Tracheal epithelial cell (primary cell): ENCODE data around the gene PLOD2. TPM values are rescaled to one million over a fixed set of nuclear protein-coding genes. Genes with fewer than 3 reads are reported as not detected.

Experiments
- total RNA-seq: library from RNA; depleted of rRNA; stranded (reverse); fragments of >200 nt; gene quantifications from 2 replicates; pipeline ENCODE4 v1.2.1, GENCODE V29; 2014

The PLOD2 gene
- total RNA-seq: 24.9 and 152 TPM in 2 replicates

GRCh38 chr3:146160964-146161662, at the start of gene PLOD2:
Gene PLOD2 (minus strand): TSS chr3:146161184. CDS start chr3:146160989, 195 bp downstream.

Other genes with a start within 250 kb of the PLOD2 start
- gene PLSCR4, start 89.9 kb upstream of the PLOD2 start, total RNA-seq: 0.21 and 0.48 TPM in 2 replicates